Measurements from ENCODE around the gene SORBS2. TPM values are rescaled to one million over a fixed set of nuclear protein-coding genes. Genes with fewer than 3 reads are reported as not detected.

SORBS2 gene
- total and polyA plus RNA-seq, 2 donors (not counting 3 experiments of a cell fraction or from before 2014, with no cell fraction given) = 69.8 to 82.5 TPM

DNA sequence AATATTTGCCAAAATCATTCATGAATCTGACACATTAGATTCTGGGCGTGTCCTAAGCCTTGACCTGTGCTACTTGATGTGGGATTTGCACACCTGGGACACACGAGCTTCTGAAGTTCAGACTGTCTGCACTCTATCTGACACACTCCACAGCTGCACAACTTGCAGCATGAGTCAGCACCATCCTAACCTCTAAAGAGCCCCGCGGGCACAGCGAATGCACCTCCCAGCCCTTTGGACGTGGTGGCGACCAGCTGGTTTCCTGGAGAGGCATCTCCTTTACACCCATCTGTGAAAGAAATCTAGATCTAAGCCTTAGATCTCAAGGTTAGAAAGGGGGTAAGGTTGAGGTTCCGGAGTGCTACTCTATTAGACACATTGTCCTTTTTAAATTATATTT, 69.2 kb downstream of the SORBS2 start:
- H2AFZ ChIP-seq (ENCODE audit: low read depth, low read length) = no peak overlapping the region
- CTCF ChIA-PET = interaction anchor here (2.0 kb wide), 1 partner anchor 279 kb away, joined by 12 read pairs; no protein-coding TSS in a partner anchor
- DNase-seq (ENCODE audit: low read depth, low spot score) = no peak
- dilution Hi-C loops (cut with MboI; ENCODE audit: extremely low pct_ligation_motif_present, low sequenced_read_pairs) = no loop called here
- no peak overlapping the region for H3K27ac ChIP-seq (ENCODE audit: insufficient read depth, low read depth, low read length)
- no peak overlapping the region for H3K9ac ChIP-seq (replicated peaks; ENCODE audit: extremely low read depth, insufficient read depth, low read length)
- no peaks in the 10 kb centered on the region for H3K79me2 ChIP-seq (ENCODE audit: control insufficient read depth, insufficient read depth, low read length)
- no peak overlapping the region for H3K4me3 ChIP-seq (replicated peaks in 1 of 3; ENCODE audit: insufficient read depth in 1 of 3, low read depth in 1 of 3, low read length in 3 of 3)
- H3K4me2 ChIP-seq (ENCODE audit: insufficient read depth, low read length) = no peak overlapping the region
- no peaks in the 10 kb centered on the region for H3K9me3 ChIP-seq (replicated peaks; ENCODE audit: control insufficient read depth, insufficient read depth, low read length)
- TF ChIP-seq GATA2 (IDR thresholded peaks at IDR 0.05; ENCODE audit: insufficient read depth, insufficient read length, low read depth, low read length) (no peak), JUN (IDR thresholded peaks at IDR 0.05; ENCODE audit: borderline replicate concordance, insufficient read depth, insufficient read length, low read depth) (no peak), MYC (IDR thresholded peaks at IDR 0.05; ENCODE audit: low read depth, low read length) (no peak), POLR2A (IDR thresholded peaks at IDR 0.05; ENCODE audit: low read depth, low read length) (no peak), FOS (IDR thresholded peaks at IDR 0.05; ENCODE audit: borderline replicate concordance, insufficient read depth, low read length) (no peak), POLR2AphosphoS5 (IDR thresholded peaks at IDR 0.05; ENCODE audit: insufficient read depth, low read depth, low read length) (no peak), EZH2 (IDR thresholded peaks at IDR 0.05; ENCODE audit: borderline replicate concordance, low read depth, low read length, severe bottlenecking) (no peak)
- TF ChIP-seq, protein P1, sequence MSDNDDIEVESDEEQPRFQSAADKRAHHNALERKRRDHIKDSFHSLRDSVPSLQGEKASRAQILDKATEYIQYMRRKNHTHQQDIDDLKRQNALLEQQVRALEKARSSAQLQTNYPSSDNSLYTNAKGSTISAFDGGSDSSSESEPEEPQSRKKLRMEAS (IDR thresholded peaks at IDR 0.05; ENCODE audit: insufficient read depth, insufficient read length) = no peak
- TF ChIP-seq, protein P2, sequence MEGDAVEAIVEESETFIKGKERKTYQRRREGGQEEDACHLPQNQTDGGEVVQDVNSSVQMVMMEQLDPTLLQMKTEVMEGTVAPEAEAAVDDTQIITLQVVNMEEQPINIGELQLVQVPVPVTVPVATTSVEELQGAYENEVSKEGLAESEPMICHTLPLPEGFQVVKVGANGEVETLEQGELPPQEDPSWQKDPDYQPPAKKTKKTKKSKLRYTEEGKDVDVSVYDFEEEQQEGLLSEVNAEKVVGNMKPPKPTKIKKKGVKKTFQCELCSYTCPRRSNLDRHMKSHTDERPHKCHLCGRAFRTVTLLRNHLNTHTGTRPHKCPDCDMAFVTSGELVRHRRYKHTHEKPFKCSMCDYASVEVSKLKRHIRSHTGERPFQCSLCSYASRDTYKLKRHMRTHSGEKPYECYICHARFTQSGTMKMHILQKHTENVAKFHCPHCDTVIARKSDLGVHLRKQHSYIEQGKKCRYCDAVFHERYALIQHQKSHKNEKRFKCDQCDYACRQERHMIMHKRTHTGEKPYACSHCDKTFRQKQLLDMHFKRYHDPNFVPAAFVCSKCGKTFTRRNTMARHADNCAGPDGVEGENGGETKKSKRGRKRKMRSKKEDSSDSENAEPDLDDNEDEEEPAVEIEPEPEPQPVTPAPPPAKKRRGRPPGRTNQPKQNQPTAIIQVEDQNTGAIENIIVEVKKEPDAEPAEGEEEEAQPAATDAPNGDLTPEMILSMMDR (IDR thresholded peaks at IDR 0.05; ENCODE audit: extremely low read depth in 1 of 2, insufficient read depth in 1 of 2, low read depth in 1 of 2, low read length in 2 of 2) = no peak
- intact Hi-C loops (cut with micrococcal nuclease) = no loop called here
- POLR2A ChIA-PET = no interaction called here
- H4K20me1 ChIP-seq (replicated peaks; ENCODE audit: control insufficient read depth, extremely low read depth, insufficient read depth, low read length) = no peaks in the 10 kb centered on the region
- H3K4me1 ChIP-seq (ENCODE audit: control insufficient read depth, extremely low read depth, insufficient read depth, low read length) = peaks cover 16% of the 10 kb centered on the region
- BruUV-seq (replicated peaks) = no TSS peak
- no peaks in the 10 kb centered on the region for H3K36me3 ChIP-seq (ENCODE audit: control insufficient read depth in 2 of 2, extremely low read depth in 1 of 2, insufficient read depth in 2 of 2, low read length in 2 of 2)
- H3K27me3 ChIP-seq (ENCODE audit: control insufficient read depth in 2 of 2, insufficient read depth in 2 of 2, low read length in 2 of 2) = no peaks in the 10 kb centered on the region
- no peaks in the 10 kb centered on the region for H3K9me1 ChIP-seq (replicated peaks; ENCODE audit: control insufficient read depth, extremely low read depth, insufficient read depth, low read length)
- no peak for FAIRE-seq

All from endothelial cell of umbilical vein (primary cell).